BLaER1 treated with 17β-estradiol and CSF1 and Interleukin-3, amounts not matched to agents 10 nM and 100 nM (cell line): ENCODE data around the gene CFI.

Experiments used
- H3K27ac ChIP-seq, 11 experiments: shearing (Covaris generic); formaldehyde crosslinking; 2 replicates each; pipeline ENCODE4 v1.8.1; 2022
- H3K27me3 ChIP-seq, 11 experiments: shearing (Covaris generic); formaldehyde crosslinking; 2 replicates each; pipeline ENCODE4 v1.8.1; 2022
- H3K36me3 ChIP-seq, 11 experiments: shearing (Covaris generic); formaldehyde crosslinking; 2 replicates each; pipeline ENCODE4 v1.8.1; 2022
- H3K4me1 ChIP-seq, 10 experiments: shearing (Covaris generic); formaldehyde crosslinking; 2 replicates each; pipeline ENCODE4 v1.8.1; 2022
- H3K4me2 ChIP-seq, 11 experiments: shearing (Covaris generic); formaldehyde crosslinking; 2 replicates each; pipeline ENCODE4 v1.8.1; 2022
- H3K4me3 ChIP-seq, 10 experiments: shearing (Covaris generic); formaldehyde crosslinking; 2 replicates each; pipeline ENCODE4 v1.8.1; 2022
- H3K9ac ChIP-seq, 11 experiments: shearing (Covaris generic); formaldehyde crosslinking; 2 replicates each; pipeline ENCODE4 v1.8.1; 2022
- H3K9me3 ChIP-seq, 11 experiments: shearing (Covaris generic); formaldehyde crosslinking; replicated peaks in 1 of 11; 2 replicates each; pipeline ENCODE4 v1.8.1; 2022
- H4K20me1 ChIP-seq, 11 experiments: shearing (Covaris generic); formaldehyde crosslinking; 2 replicates each; pipeline ENCODE4 v1.8.1; 2022
- Cebpa-rat ChIP-seq, 11 experiments: shearing (Covaris generic); IDR thresholded peaks; 2 replicates each; pipeline ENCODE4 v1.8.1; 2022

CFI gene

GRCh38 chr4:109801895-109802319, at the start of gene CFI:
TSS of gene CFI (minus strand) at chr4:109801999. CDS start at chr4:109801971, 28 bp downstream.
- Histone ChIP-seq H3K4me3 (no peak within 1 kb of the TSS), H3K4me2 (peak within 1 kb of the TSS in 1 of 11 experiments; percentile 46; a peak in 3 of 22 replicates), H3K9me3 (peaks cover 0 to 9% (median 4%) of the 10 kb centered on the region in 11 experiments; a peak in 8 of 22 replicates), H3K36me3 (no peaks in the 10 kb centered on the region), H3K9ac (no peak within 1 kb of the TSS), H3K27me3 (no peaks in the 10 kb centered on the region), H3K27ac (no peak within 1 kb of the TSS), H3K4me1 (peaks cover 0 to 4% (median 0%) of the 10 kb centered on the region in 10 experiments; a peak in 1 of 20 replicates), H4K20me1 (no peaks in the 10 kb centered on the region)
- no peak for TF ChIP-seq Cebpa-rat (IDR thresholded peaks at IDR 0.05)

GRCh38 chr4:109850601-109851000, 48.8 kb upstream of the CFI start:
- H3K36me3 ChIP-seq = no peaks in the 10 kb centered on the region
- H3K9me3 ChIP-seq = no peaks in the 10 kb centered on the region
- TF ChIP-seq Cebpa-rat (IDR thresholded peaks at IDR 0.05) = no peak
- H3K4me2 ChIP-seq = no peak overlapping the region
- H3K4me3 ChIP-seq = no peak overlapping the region
- no peak overlapping the region for H3K9ac ChIP-seq
- no peak overlapping the region for H3K27ac ChIP-seq
- no peaks in the 10 kb centered on the region for H4K20me1 ChIP-seq
- H3K27me3 ChIP-seq = no peaks in the 10 kb centered on the region
- no peaks in the 10 kb centered on the region for H3K4me1 ChIP-seq

- no peak for TF ChIP-seq Cebpa-rat (IDR thresholded peaks at IDR 0.05)
- no peak overlapping the region for H3K9ac ChIP-seq
These were observed 46.7 kb upstream of the CFI start for GRCh38 chr4:109848501-109848900.

GRCh38 chr4:109847896-109848442, 46.2 kb upstream of the CFI start, which contains the start of gene LRIT3:
TSS of gene LRIT3 (plus strand) at chr4:109848107. CDS start at chr4:109848202, 95 bp downstream.
- TF ChIP-seq Cebpa-rat (IDR thresholded peaks at IDR 0.05) = no peak
- no peaks in the 10 kb centered on the region for H3K27me3 ChIP-seq
- H3K4me2 ChIP-seq = no peak within 1 kb of the TSS
- no peaks in the 10 kb centered on the region for H4K20me1 ChIP-seq
- no peak within 1 kb of the TSS for H3K4me3 ChIP-seq
- no peak within 1 kb of the TSS for H3K9ac ChIP-seq
- no peaks in the 10 kb centered on the region for H3K9me3 ChIP-seq
- H3K36me3 ChIP-seq = peaks cover 0 to 5% (median 0%) of the 10 kb centered on the region in 11 experiments; a peak in 1 of 22 replicates
- no peak within 1 kb of the TSS for H3K27ac ChIP-seq
- H3K4me1 ChIP-seq = no peaks in the 10 kb centered on the region

More at GRCh38 chr4:109848501-109848900, 46.7 kb upstream of the CFI start:
- no peaks in the 10 kb centered on the region for H3K36me3 ChIP-seq
- no peaks in the 10 kb centered on the region for H3K9me3 ChIP-seq
- no peaks in the 10 kb centered on the region for H3K27me3 ChIP-seq
- no peaks in the 10 kb centered on the region for H4K20me1 ChIP-seq
- no peak overlapping the region for H3K4me2 ChIP-seq
- no peaks in the 10 kb centered on the region for H3K4me1 ChIP-seq
- no peak overlapping the region for H3K4me3 ChIP-seq
- no peak overlapping the region for H3K27ac ChIP-seq

- Histone ChIP-seq H4K20me1 (no peaks in the 10 kb centered on the region), H3K27ac (no peak overlapping the region), H3K36me3 (peaks cover 0 to 15% (median 0%) of the 10 kb centered on the region in 11 experiments; a peak in 2 of 22 replicates), H3K9me3 (no peaks in the 10 kb centered on the region), H3K4me3 (no peak overlapping the region), H3K4me2 (no peak overlapping the region), H3K27me3 (no peaks in the 10 kb centered on the region), H3K4me1 (no peaks in the 10 kb centered on the region), H3K9ac (no peak overlapping the region)
- TF ChIP-seq Cebpa-rat (IDR thresholded peaks at IDR 0.05) = no peak
These were observed 44.7 kb upstream of the CFI start for GRCh38 chr4:109846395-109847098.

GRCh38 chr4:109836985-109837384, 35.2 kb upstream of the CFI start:
- no peaks in the 10 kb centered on the region for H3K27me3 ChIP-seq
- H3K4me2 ChIP-seq = no peak overlapping the region
- 0 out of 22 replicates have a peak, but pooled peaks cover 0 to 11% (median 0%) of the 10 kb centered on the region in 11 experiments for H3K36me3 ChIP-seq
- H3K4me1 ChIP-seq = no peaks in the 10 kb centered on the region
- 0 out of 22 replicates have a peak, but pooled peaks cover 0 to 5% (median 0%) of the 10 kb centered on the region in 11 experiments for H3K9me3 ChIP-seq
- H3K9ac ChIP-seq = no peak overlapping the region
- TF ChIP-seq Cebpa-rat (IDR thresholded peaks at IDR 0.05) = no peak
- no peaks in the 10 kb centered on the region for H4K20me1 ChIP-seq
- no peak overlapping the region for H3K27ac ChIP-seq
- no peak overlapping the region for H3K4me3 ChIP-seq

- H3K36me3 ChIP-seq = peaks cover 0 to 16% (median 5%) of the 10 kb centered on the region in 11 experiments; a peak in 11 of 22 replicates
- no peaks in the 10 kb centered on the region for H3K27me3 ChIP-seq
- TF ChIP-seq Cebpa-rat (IDR thresholded peaks at IDR 0.05) = no peak
- no peak overlapping the region for H3K4me3 ChIP-seq
- H3K4me1 ChIP-seq = no peaks in the 10 kb centered on the region
- no peaks in the 10 kb centered on the region for H3K9me3 ChIP-seq
- no peak overlapping the region for H3K4me2 ChIP-seq
- no peak overlapping the region for H3K9ac ChIP-seq
- no peaks in the 10 kb centered on the region for H4K20me1 ChIP-seq
- H3K27ac ChIP-seq = no peak overlapping the region
These were observed 32.0 kb upstream of the CFI start for GRCh38 chr4:109833756-109834155.

GRCh38 chr4:109827672-109828071, 25.9 kb upstream of the CFI start, which contains the start of gene RRH:
TSS of gene RRH (plus strand) at chr4:109827972. CDS start at chr4:109828028, 56 bp downstream.
- H3K27me3 ChIP-seq = no peaks in the 10 kb centered on the region
- H3K9ac ChIP-seq = no peak within 1 kb of the TSS
- TF ChIP-seq Cebpa-rat (IDR thresholded peaks at IDR 0.05) = no peak
- peaks cover 0 to 23% (median 5%) of the 10 kb centered on the region in 11 experiments; a peak in 8 of 22 replicates for H4K20me1 ChIP-seq
- H3K9me3 ChIP-seq = no peaks in the 10 kb centered on the region
- no peak within 1 kb of the TSS for H3K27ac ChIP-seq
- H3K4me3 ChIP-seq = no peak within 1 kb of the TSS
- no peaks in the 10 kb centered on the region for H3K4me1 ChIP-seq
- no peak within 1 kb of the TSS for H3K4me2 ChIP-seq
- H3K36me3 ChIP-seq = peaks cover 30 to 77% (median 53%) of the 10 kb centered on the region in 11 experiments

- Histone ChIP-seq H3K4me3 (no peak overlapping the region), H3K9me3 (no peaks in the 10 kb centered on the region), H3K27ac (no peak overlapping the region), H3K36me3 (peaks cover 36 to 86% (median 62%) of the 10 kb centered on the region in 11 experiments), H3K9ac (no peak overlapping the region), H3K27me3 (no peaks in the 10 kb centered on the region), H4K20me1 (peaks cover 0 to 33% (median 7%) of the 10 kb centered on the region in 11 experiments; a peak in 8 of 22 replicates), H3K4me1 (no peaks in the 10 kb centered on the region), H3K4me2 (no peak overlapping the region)
- no peak for TF ChIP-seq Cebpa-rat (IDR thresholded peaks at IDR 0.05)
These were observed 24.9 kb upstream of the CFI start for GRCh38 chr4:109826719-109827118.
